NT2/D1 (cell line): ENCODE data around the gene TMEM255B.

Experiments
- YY1 ChIP-seq: IDR thresholded peaks from 2 replicates; pipeline ENCODE4 v1.6.1; 2011; ENCODE audit not compliant: insufficient read length, insufficient read depth
- ZNF274 ChIP-seq: IDR thresholded peaks from 2 replicates; pipeline ENCODE4 v1.6.1; 2011; ENCODE audit warnings: mild to moderate bottlenecking, low read depth, low read length

DNA sequence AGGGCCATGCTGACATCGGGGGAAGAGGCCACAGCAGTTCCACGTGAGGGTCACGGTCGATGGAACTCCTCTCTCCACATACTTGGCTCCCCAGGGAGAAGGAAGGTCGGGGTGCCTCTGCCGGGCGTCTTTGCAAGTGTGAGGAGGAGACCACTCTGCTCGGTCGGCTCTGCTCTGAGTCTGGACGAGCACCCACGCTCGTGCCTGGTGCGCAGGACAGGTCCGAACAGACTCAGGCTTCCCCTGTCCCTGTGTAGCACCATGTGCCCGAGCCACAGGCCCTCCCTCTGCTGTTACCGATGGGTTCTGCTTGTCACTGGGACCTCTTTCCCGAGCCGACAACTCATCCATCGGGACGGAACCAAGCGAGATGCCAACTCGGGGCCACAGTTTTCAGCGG, 35.1 kb downstream of the TMEM255B start:
- TF ChIP-seq YY1, result no peak
- TF ChIP-seq ZNF274, result no peak
